Activated effector memory CD4-positive, alpha-beta T cell treated with Interleukin-2 at 50 U/mL for 16 hours (primary cell): Measurements from ENCODE around the gene TINAGL1.

Source experiments
- DNase-seq: peaks from one replicate; pipeline ENCODE4 v3.0.0-alpha.2; 2020

TINAGL1 gene

DNA sequence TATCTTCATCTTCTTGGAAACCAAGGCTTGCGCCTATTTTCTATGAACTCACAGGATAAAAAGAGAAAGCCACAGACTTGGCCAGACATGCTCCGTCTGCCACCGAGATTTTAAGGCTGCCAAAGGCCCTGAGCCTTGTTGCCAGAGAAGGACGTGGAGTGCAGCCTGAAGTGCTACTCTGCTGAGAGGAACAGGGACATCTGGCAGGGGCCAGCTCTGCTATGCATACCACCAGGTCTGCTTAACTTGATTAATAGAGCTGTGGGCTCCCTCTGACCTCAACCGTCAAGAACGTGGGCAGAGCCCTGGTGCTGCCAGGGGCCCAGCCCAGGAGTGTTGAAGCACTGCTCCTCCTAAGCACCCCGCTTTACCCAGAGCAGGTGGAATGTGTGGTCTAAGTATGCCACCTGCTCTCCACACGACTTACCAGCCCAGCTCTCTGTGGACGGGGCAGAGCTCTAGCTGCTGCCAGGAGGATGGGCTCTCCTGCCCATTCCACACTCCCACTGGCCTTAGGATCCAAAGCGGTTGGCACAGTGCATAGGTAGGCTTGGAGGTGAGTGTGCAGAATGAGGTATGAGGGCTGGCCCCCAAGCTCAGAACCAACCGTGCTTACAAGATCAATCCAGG is 51.7 kb downstream of the TINAGL1 start:
- no peak for DNase-seq

DNA sequence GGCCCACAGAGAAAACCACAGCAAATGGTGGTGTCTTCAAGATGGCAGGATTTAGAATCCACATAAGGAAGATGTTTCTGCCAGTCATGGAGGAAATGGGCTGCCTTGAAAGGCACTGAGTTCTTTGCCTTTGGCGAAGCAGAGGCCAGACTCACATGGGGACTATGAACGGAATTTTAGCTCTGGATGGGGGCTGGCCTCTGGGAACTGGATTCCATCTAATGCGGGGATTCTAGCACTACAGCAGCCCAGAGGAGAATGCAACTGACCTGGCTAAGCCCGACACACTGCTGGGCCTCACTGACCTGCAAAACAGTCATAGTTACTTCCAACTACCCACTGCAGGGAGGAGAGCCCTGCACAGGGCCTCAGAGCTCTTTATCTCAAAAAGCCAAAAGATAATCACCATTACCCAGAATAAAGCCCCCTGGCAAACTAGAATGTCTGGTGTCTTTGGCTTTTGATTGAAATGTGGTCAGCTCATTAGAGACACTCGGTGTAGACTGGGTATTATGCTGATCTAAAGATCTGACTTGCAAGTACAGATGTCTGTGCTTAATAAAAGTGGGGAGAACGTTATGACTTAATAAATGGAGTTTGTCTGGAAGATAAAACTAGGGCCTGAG is 52.7 kb downstream of the TINAGL1 start:
- no peak for DNase-seq

DNA sequence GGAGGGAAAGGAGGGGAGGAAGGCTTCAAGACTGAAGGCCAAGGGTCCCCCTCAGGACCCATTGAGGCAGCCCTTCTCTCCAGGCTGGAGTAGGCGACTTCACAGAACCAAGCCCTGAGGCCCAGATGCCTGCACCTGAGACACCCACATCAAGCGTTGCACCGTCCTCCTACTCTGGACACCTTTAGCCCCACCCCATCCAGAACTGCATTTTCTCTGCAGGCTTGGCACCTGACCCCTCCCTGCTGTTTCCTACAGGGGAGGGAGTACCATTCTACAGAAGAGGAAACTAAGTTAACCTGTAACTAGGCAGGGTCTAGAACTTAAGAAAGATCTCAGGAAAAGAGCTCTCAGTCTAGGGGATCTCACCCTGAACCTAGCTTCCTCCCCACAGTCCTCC is 56.3 kb downstream of the TINAGL1 start:
- no peak for DNase-seq

DNA sequence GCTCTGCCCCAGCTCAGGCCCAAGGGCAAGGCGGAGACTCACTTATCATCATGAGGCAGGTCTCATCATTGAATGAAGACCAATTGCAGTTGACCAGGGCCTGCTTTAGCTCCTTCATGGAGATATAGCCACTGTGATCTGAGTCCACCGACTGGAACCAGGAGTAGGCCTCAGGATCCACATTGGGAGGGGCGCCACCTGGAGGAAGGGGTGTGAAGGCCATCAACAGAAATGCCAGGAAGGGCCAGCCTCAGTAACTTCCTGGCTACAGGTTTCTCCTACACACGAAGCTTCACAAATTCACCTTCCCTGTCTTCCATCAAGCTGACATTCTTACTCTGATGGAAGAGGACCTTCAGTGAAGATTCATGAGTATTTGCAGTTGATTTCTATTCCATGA is 56.8 kb downstream of the TINAGL1 start:
- no peak for DNase-seq
